ENCODE data around the gene HABP4. TPM values are rescaled to one million over a fixed set of nuclear protein-coding genes. Genes with fewer than 3 reads are reported as not detected.
A peak's percentile ranks its signal among the peaks of the same experiment; 100 is the strongest.

The HABP4 gene
- total RNA-seq, 1 experiment from 2014 or later = 21.0 TPM

DNA sequence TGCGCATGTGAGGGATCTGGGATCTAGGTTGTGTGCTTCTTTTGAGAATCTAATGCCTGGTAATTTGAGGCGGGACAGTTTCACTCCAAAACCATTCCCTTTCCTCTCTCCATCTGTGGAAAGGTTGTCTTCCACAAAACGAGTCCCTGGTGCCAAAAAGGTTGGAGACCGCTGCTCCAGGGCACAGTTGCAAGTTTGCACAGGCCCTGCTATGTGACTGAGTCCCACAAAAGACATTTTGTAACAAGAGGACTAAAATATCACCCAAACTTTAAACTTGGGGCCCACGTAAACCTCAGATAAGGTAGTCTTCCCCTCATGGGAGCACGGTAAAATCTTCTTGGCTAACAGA lies 26.0 kb upstream of the HABP4 start:
- no peak overlapping the region for H3K4me2 ChIP-seq (ENCODE audit: low read length)
- no peaks in the 10 kb centered on the region for H3K9me2 ChIP-seq (ENCODE audit: insufficient read depth)
- no peaks in the 10 kb centered on the region for H3K27me3 ChIP-seq (ENCODE audit: insufficient read depth, low read length)
- peaks cover 22 to 37% of the 10 kb centered on the region in 2 experiments for H3K4me1 ChIP-seq (ENCODE audit: control insufficient read depth in 1 of 2, insufficient read depth in 2 of 2, low read length in 2 of 2)
- no peak overlapping the region for H3K27ac ChIP-seq (ENCODE audit: low read depth, low read length)
- ChIA-PET CTCF (no interaction called here), POLR2A (no interaction called here), RAD21 (ENCODE audit: low non-redundant PET in 1 of 2, low total read pairs in 2 of 2, uncharacterized antibody in 2 of 2, unreplicated experiment in 2 of 2) (no interaction called here)
- H4K20me1 ChIP-seq (ENCODE audit: insufficient read depth) = no peaks in the 10 kb centered on the region
- intact Hi-C loops (cut with micrococcal nuclease) = no loop called here
- DNase-seq (ENCODE audit: low read depth, low spot score) (no peak), ATAC-seq (no peak)
- H3K36me3 ChIP-seq (ENCODE audit: control insufficient read depth in 1 of 2, insufficient read depth in 2 of 2, low read length in 2 of 2) = no peaks in the 10 kb centered on the region
- no peak overlapping the region for H3K9ac ChIP-seq (ENCODE audit: low read length)
- TF ChIP-seq, protein P1, sequence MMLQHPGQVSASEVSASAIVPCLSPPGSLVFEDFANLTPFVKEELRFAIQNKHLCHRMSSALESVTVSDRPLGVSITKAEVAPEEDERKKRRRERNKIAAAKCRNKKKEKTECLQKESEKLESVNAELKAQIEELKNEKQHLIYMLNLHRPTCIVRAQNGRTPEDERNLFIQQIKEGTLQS (IDR thresholded peaks at IDR 0.05) = no peak
- TF ChIP-seq ELF1 (IDR thresholded peaks at IDR 0.05; ENCODE audit: borderline replicate concordance, low read depth) (no peak), POLR2AphosphoS5 (IDR thresholded peaks at IDR 0.05; ENCODE audit: low read depth, low read length) (no peak), CEBPB (IDR thresholded peaks at IDR 0.05; ENCODE audit: low read depth) (no peak), SRF (IDR thresholded peaks at IDR 0.05; ENCODE audit: low read depth) (no peak), EZH2 (IDR thresholded peaks at IDR 0.05) (no peak), SP1 (IDR thresholded peaks at IDR 0.05; ENCODE audit: low read depth) (no peak), CBX3 (IDR thresholded peaks at IDR 0.05; ENCODE audit: low read depth) (no peak), TCF7L2 (IDR thresholded peaks at IDR 0.05; ENCODE audit: borderline replicate concordance, extremely low read depth, insufficient read depth, insufficient read length) (no peak), YY1 (IDR thresholded peaks at IDR 0.05; ENCODE audit: extremely low read depth, insufficient replicate concordance, low read depth, low read length) (no peak), ZFX (IDR thresholded peaks at IDR 0.05) (no peak), EGR1 (IDR thresholded peaks at IDR 0.05; ENCODE audit: low read depth) (no peak), SIN3A (IDR thresholded peaks at IDR 0.05; ENCODE audit: low read depth) (no peak), ZNF274 (IDR thresholded peaks at IDR 0.05; ENCODE audit: low read depth, low read length) (no peak), POLR2A (IDR thresholded peaks at IDR 0.05; ENCODE audit: borderline replicate concordance, extremely low read depth, insufficient read depth, insufficient read length) (no peak), FOSL1 (IDR thresholded peaks at IDR 0.05; ENCODE audit: low read depth) (no peak)
- TF ChIP-seq, protein P2, sequence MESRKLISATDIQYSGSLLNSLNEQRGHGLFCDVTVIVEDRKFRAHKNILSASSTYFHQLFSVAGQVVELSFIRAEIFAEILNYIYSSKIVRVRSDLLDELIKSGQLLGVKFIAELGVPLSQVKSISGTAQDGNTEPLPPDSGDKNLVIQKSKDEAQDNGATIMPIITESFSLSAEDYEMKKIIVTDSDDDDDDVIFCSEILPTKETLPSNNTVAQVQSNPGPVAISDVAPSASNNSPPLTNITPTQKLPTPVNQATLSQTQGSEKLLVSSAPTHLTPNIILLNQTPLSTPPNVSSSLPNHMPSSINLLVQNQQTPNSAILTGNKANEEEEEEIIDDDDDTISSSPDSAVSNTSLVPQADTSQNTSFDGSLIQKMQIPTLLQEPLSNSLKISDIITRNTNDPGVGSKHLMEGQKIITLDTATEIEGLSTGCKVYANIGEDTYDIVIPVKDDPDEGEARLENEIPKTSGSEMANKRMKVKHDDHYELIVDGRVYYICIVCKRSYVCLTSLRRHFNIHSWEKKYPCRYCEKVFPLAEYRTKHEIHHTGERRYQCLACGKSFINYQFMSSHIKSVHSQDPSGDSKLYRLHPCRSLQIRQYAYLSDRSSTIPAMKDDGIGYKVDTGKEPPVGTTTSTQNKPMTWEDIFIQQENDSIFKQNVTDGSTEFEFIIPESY (IDR thresholded peaks at IDR 0.05; ENCODE audit: extremely low read depth, insufficient replicate concordance, low read length) = no peak
- TF ChIP-seq, protein P3, sequence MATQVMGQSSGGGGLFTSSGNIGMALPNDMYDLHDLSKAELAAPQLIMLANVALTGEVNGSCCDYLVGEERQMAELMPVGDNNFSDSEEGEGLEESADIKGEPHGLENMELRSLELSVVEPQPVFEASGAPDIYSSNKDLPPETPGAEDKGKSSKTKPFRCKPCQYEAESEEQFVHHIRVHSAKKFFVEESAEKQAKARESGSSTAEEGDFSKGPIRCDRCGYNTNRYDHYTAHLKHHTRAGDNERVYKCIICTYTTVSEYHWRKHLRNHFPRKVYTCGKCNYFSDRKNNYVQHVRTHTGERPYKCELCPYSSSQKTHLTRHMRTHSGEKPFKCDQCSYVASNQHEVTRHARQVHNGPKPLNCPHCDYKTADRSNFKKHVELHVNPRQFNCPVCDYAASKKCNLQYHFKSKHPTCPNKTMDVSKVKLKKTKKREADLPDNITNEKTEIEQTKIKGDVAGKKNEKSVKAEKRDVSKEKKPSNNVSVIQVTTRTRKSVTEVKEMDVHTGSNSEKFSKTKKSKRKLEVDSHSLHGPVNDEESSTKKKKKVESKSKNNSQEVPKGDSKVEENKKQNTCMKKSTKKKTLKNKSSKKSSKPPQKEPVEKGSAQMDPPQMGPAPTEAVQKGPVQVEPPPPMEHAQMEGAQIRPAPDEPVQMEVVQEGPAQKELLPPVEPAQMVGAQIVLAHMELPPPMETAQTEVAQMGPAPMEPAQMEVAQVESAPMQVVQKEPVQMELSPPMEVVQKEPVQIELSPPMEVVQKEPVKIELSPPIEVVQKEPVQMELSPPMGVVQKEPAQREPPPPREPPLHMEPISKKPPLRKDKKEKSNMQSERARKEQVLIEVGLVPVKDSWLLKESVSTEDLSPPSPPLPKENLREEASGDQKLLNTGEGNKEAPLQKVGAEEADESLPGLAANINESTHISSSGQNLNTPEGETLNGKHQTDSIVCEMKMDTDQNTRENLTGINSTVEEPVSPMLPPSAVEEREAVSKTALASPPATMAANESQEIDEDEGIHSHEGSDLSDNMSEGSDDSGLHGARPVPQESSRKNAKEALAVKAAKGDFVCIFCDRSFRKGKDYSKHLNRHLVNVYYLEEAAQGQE (IDR thresholded peaks at IDR 0.05; ENCODE audit: low read depth) = no peak
- TF ChIP-seq, protein P4, sequence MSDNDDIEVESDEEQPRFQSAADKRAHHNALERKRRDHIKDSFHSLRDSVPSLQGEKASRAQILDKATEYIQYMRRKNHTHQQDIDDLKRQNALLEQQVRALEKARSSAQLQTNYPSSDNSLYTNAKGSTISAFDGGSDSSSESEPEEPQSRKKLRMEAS (IDR thresholded peaks at IDR 0.05) = no peak
- peak overlapping the region; percentile 21 for H2AFZ ChIP-seq (ENCODE audit: low read depth, low read length, poor library complexity, severe bottlenecking)
- H3K4me3 ChIP-seq (replicated peaks in 1 of 2; ENCODE audit: low read depth in 1 of 2, low read length in 2 of 2) = no peak overlapping the region
- no TSS peak for BruUV-seq (replicated peaks)
- no peaks in the 10 kb centered on the region for H3K79me2 ChIP-seq (ENCODE audit: insufficient read depth, low read length)
- H3K9me3 ChIP-seq (ENCODE audit: control insufficient read depth in 1 of 2, insufficient read depth in 1 of 2, low read depth in 1 of 2, low read length in 2 of 2) = no peaks in the 10 kb centered on the region

Data from HCT116 (cell line).